GM12892 (cell line): ENCODE results near the gene CCDC160.
"Not testable (repeated sequence)": the region's sequence is repeated elsewhere in the genome, so short reads cannot be mapped to it uniquely, and the experiment has no call there.

ENCODE experiments used
- POLR2A ChIP-seq: IDR thresholded peaks from 2 replicates; pipeline ENCODE4 v1.6.1; 2011; ENCODE audit warnings: low read depth, low read length, control low read depth
- POLR2AphosphoS5 ChIP-seq: IDR thresholded peaks from 2 replicates; pipeline ENCODE4 v1.6.1; 2011; ENCODE audit warnings: low read depth, low read length, control low read depth
- TAF1 ChIP-seq: IDR thresholded peaks from 2 replicates; pipeline ENCODE4 v1.6.1; 2011; ENCODE audit warnings: low read depth, mild to moderate bottlenecking, control low read depth, low read length, borderline replicate concordance

DNA sequence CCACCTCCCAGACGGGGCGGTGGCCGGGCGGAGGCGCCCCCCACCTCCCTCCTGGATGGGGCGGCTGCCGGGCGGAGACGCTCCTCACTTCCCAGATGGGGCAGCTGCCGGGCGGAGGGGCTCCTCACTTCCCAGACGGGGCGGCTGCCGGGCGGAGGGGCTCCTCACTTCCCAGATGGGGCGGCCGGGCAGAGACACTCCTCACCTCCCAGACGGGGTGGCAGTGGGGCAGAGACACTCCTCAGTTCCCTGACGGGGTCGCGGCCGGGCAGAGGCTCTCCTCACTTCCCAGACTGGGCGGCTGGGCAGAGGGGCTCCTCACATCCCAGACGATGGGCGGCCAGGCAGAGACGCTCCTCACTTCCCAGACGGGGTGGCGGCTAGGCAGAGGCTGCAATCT lies 49.0 kb downstream of the CCDC160 start:
- TF ChIP-seq POLR2AphosphoS5, POLR2A, TAF1: not testable (repeated sequence)
